Osteocyte (in vitro differentiated cells): ENCODE data around the gene CROCC2. TPM values are rescaled to one million over a fixed set of nuclear protein-coding genes. Genes with fewer than 3 reads are reported as not detected.

Experiments
- DNase-seq: peaks from one replicate; pipeline ENCODE4 v3.0.0; 2021; ENCODE audit warnings: mixed read lengths; ENCODE audit not compliant: unreplicated experiment; ENCODE audit errors: extremely low spot score
- H3K27ac Mint-ChIP-seq: one replicate; pipeline ENCODE4 v1.8.0; 2021; ENCODE audit warnings: mild to moderate bottlenecking, mixed read lengths; ENCODE audit not compliant: unreplicated experiment
- H3K27me3 Mint-ChIP-seq: one replicate; pipeline ENCODE4 v1.8.0; 2021; ENCODE audit warnings: mixed read lengths; ENCODE audit not compliant: unreplicated experiment
- H3K36me3 Mint-ChIP-seq: one replicate; pipeline ENCODE4 v1.8.0; 2021; ENCODE audit warnings: mixed read lengths; ENCODE audit not compliant: unreplicated experiment
- H3K4me1 Mint-ChIP-seq: one replicate; pipeline ENCODE4 v1.8.0; 2021; ENCODE audit warnings: mixed read lengths; ENCODE audit not compliant: unreplicated experiment
- H3K4me3 Mint-ChIP-seq: one replicate; pipeline ENCODE4 v1.8.0; 2021; ENCODE audit warnings: mild to moderate bottlenecking, moderate library complexity, mixed read lengths; ENCODE audit not compliant: unreplicated experiment
- H3K9me3 Mint-ChIP-seq: one replicate; pipeline ENCODE4 v1.8.0; 2021; ENCODE audit warnings: mixed read lengths; ENCODE audit not compliant: unreplicated experiment
- total RNA-seq: library from RNA; stranded (reverse); gene quantifications from 2 replicates; pipeline ENCODE4 v1.2.1, GENCODE V29; 2021
- TF ChIP-seq, protein P1 (sequence below): fragments of 200-600 bp; sonication (generic); IDR thresholded peaks from 2 replicates; pipeline ENCODE4 v1.5.0; 2021; ENCODE audit warnings: antibody characterized with exemption, mild to moderate bottlenecking, moderate library complexity

Gene CROCC2
- total RNA-seq, 1 donor from 2014 or later: not detected

DNA sequence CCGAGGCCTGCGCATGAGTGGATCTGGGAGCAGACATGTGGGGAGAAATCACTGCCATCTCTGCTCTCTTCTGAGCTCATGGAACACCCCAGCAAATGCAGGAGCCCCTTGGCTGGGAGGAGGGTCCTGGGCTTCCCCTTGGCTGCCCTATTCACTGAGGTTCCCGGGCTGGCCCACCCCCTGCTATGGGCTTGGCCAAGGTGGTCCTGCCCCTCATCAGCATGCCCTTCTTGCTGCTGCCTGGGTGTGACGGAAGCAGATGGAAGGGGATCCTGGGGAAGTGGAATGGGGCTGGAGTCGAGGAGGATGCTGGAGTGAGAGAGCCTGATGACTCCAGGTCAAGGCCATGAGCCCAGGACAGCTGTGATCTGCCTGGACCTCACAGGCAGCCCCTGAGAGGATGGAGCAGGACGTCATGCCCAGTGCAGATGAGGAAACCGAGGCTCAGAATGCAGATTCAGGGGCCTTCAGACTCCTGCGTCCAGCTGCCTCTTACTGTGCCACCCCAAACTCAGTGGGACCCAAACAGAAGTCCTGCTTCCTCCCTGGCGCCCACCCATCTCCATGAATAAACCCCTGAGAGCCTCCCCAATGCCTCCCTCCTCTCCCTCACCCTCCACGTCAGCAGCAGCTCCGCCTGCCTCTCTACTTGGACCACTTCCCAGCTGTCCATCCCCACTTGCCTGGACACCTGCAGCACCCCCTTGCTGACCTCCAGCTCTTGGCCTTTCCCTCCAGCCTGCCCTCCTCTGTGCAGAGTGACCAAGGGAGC, 96.3 kb downstream of the CROCC2 start:
- Mint-ChIP-seq H3K9me3 (peaks cover 25% of the 10 kb centered on the region), H3K27me3 (peaks cover 19% of the 10 kb centered on the region), H3K36me3 (peaks cover 11% of the 10 kb centered on the region), H3K4me1 (peaks cover 15% of the 10 kb centered on the region), H3K4me3 (no peak overlapping the region), H3K27ac (no peak overlapping the region)
- peak; percentile 73 for DNase-seq
- TF ChIP-seq, protein P1, sequence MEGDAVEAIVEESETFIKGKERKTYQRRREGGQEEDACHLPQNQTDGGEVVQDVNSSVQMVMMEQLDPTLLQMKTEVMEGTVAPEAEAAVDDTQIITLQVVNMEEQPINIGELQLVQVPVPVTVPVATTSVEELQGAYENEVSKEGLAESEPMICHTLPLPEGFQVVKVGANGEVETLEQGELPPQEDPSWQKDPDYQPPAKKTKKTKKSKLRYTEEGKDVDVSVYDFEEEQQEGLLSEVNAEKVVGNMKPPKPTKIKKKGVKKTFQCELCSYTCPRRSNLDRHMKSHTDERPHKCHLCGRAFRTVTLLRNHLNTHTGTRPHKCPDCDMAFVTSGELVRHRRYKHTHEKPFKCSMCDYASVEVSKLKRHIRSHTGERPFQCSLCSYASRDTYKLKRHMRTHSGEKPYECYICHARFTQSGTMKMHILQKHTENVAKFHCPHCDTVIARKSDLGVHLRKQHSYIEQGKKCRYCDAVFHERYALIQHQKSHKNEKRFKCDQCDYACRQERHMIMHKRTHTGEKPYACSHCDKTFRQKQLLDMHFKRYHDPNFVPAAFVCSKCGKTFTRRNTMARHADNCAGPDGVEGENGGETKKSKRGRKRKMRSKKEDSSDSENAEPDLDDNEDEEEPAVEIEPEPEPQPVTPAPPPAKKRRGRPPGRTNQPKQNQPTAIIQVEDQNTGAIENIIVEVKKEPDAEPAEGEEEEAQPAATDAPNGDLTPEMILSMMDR: no peak

DNA sequence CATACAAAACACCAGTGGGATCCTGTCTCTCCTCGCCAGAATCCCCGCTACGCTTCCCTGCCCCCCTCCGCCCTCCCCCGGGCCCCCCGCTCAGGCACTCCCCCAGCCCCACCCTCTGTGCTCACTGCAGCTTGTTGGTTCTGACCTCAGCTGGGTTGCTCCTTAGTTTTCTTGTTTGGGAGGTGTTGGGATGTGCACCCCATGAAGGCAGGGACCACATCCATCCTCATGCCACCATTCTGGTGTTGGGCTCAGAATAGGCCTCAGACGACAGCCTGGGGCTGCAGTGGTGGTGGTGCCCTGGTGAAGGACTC, 96.9 kb downstream of the CROCC2 start:
- peak; percentile 54 for DNase-seq
- Mint-ChIP-seq H3K4me3 (no peak overlapping the region), H3K9me3 (peaks cover 25% of the 10 kb centered on the region), H3K36me3 (peaks cover 11% of the 10 kb centered on the region), H3K4me1 (peaks cover 13% of the 10 kb centered on the region), H3K27me3 (peaks cover 24% of the 10 kb centered on the region), H3K27ac (no peak overlapping the region)
- TF ChIP-seq, protein P1: no peak

DNA sequence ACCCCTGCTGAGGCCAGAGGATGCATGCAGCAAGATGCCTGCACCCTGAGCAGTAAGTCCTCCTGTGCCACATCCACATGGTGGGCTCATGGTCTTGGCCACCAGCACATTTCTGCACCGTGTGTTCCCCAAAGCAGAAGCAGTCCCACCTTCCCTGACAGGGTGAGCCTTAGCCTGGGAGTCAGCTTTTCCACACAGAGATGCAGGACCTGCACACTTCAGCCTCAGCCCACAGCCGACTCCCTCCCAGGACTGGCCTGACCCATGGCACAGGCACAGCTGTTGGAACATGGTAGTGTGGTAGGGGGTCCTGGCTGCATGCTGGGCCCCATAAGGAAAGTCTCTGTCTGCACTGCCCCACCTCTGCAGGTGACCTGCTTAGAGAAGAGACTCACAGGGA, 97.2 kb downstream of the CROCC2 start:
- TF ChIP-seq, protein P1: no peak
- Mint-ChIP-seq H3K27me3 (peaks cover 26% of the 10 kb centered on the region), H3K27ac (no peak overlapping the region)

DNA sequence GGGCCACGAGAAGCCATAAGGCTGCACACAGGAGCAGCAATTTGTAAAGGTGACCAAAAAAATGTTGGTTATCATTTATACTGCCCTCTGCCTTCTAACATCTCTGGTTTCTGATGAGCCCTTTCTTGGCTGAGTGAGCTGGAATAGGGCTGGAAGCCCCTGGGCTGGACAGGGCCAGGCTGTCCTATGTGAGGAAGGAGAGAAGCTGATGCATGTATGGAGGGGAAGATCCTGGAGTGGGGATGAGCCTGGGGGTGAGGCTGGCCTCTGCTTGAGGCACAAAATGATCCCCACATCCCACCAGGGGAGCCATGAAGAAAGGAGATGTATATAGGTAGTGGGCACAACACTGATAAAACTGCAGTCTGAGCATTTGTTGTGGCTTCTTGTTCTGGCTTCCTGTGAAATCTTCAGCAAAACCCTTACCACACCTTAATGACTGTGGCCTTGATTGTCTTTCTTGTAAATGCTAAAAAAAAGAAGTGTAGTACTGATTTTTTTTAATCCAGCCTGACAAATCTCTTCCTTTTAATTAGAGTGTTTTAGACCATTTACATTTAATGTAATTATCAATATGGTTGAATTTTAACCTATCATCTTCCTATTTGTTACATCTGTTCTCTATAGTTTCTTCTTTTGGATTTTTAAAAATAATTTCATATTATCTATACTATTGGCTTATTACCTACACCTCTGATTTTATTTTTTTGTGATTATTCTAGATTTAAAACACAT, 97.9 kb downstream of the CROCC2 start:
- peaks cover 32% of the 10 kb centered on the region for H3K27me3 Mint-ChIP-seq
- DNase-seq: peak; percentile 54
- H3K4me3 Mint-ChIP-seq: no peak overlapping the region
- no peak overlapping the region for H3K27ac Mint-ChIP-seq
- H3K4me1 Mint-ChIP-seq: peaks cover 16% of the 10 kb centered on the region
- TF ChIP-seq, protein P1: no peak
- peaks cover 25% of the 10 kb centered on the region for H3K9me3 Mint-ChIP-seq
- H3K36me3 Mint-ChIP-seq: peaks cover 11% of the 10 kb centered on the region

More for the DNA sequence above, 97.2 kb downstream of the CROCC2 start:
- no peak overlapping the region for H3K4me3 Mint-ChIP-seq
- peaks cover 25% of the 10 kb centered on the region for H3K9me3 Mint-ChIP-seq
- DNase-seq: peak; percentile 57
- peaks cover 11% of the 10 kb centered on the region for H3K36me3 Mint-ChIP-seq
- peaks cover 13% of the 10 kb centered on the region for H3K4me1 Mint-ChIP-seq

DNA sequence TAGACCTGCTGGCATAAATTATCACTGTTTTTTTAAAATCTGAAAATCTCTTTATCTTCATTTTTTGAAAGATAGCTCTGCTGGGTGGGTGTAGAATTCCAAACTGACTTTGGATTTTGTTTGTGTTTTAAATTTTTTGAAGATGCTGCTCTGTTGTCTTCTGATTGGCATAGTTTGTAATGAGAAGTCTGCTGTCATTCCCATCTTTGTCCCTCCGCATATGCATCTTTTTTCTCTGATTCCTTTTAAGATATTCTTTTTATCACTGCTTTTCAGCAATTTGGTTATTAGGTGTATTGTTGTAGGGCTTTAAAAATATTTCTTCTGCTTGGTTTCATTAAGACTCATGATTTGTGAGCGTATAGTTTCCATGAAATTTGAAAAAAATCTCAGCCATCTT, 99.4 kb downstream of the CROCC2 start:
- peaks cover 22% of the 10 kb centered on the region for H3K4me1 Mint-ChIP-seq
- peaks cover 26% of the 10 kb centered on the region for H3K27me3 Mint-ChIP-seq
- no peak overlapping the region for H3K4me3 Mint-ChIP-seq
- DNase-seq: no peak
- no peak overlapping the region for H3K27ac Mint-ChIP-seq
- H3K36me3 Mint-ChIP-seq: peaks cover 11% of the 10 kb centered on the region
- TF ChIP-seq, protein P1: no peak
- peaks cover 25% of the 10 kb centered on the region for H3K9me3 Mint-ChIP-seq
